Right lobe of liver (tissue), 6 donors: ENCODE measurements around the gene C1QTNF4. TPM values are rescaled to one million over a fixed set of nuclear protein-coding genes. Genes with fewer than 3 reads are reported as not detected.
"Not testable (repeated sequence)": the region's sequence is repeated elsewhere in the genome, so short reads cannot be mapped to it uniquely, and the experiment has no call there.

Experiments
- ATAC-seq, 4 donors: fragments of 200-7000 bp; cut with Tn5 transposase; one replicate each; pipeline ENCODE4 v1.9.1; 2020; ENCODE audit warnings: mild to moderate bottlenecking in 4 of 4, moderate library complexity in 4 of 4
- DNase-seq, 3 donors: peaks; one replicate each; pipeline ENCODE4 v3.0.0-alpha.2; 2020
- H3K27ac ChIP-seq, 3 donors: fragments of 200-600 bp; one replicate each; pipeline ENCODE4 v1.8.0; 2022
- H3K27me3 ChIP-seq, 2 donors: fragments of 200-600 bp; one replicate each; pipeline ENCODE4 v1.8.0; 2022
- H3K36me3 ChIP-seq, 4 donors: fragments of 200-600 bp; sonication (generic) in 1 of 4; one replicate each; pipeline versions ENCODE4 v1.5.1 to v1.8.0; 2017 to 2022; ENCODE audit warnings: control low read depth in 1 of 4
- H3K4me1 ChIP-seq, 4 donors: fragments of 200-600 bp; sonication (generic) in 1 of 4; one replicate each; pipeline versions ENCODE4 v1.5.1 to v1.8.0; 2017 to 2022; ENCODE audit warnings: control low read depth in 1 of 4
- H3K4me3 ChIP-seq, 3 donors: fragments of 200-600 bp; one replicate each; pipeline ENCODE4 v1.8.0; 2022
- H3K9me3 ChIP-seq, 4 donors: fragments of 200-600 bp; sonication (generic) in 1 of 4; one replicate each; pipeline versions ENCODE4 v1.5.1 to v1.8.0; 2017 to 2022; ENCODE audit warnings: control low read depth in 1 of 4
- POLR2A ChIP-seq: fragments of 450-650 bp; IDR thresholded peaks from one replicate; pipeline ENCODE4 v1.6.1; 2017; ENCODE audit warnings: antibody characterized with exemption, mild to moderate bottlenecking
- WGBS: methylation state at CpG from one replicate; pipeline ENCODE4 v1.1.6; 2018; ENCODE audit warnings: low coverage, low lambda C conversion rate; ENCODE audit not compliant: insufficient coverage; ENCODE audit errors: missing lambda C conversion rate; 5-methylcytosine and 5-hydroxymethylcytosine counted together
- intact Hi-C, 2 donors: fragments of 100-400 bp; cut with DNase I; formaldehyde crosslinking; loops; one replicate each; pipeline versions ENCODE4 v1.11.2 to v1.14.1; 2022
- total RNA-seq, 6 experiments: library from RNA; depleted of rRNA in 2 of 6; stranded (reverse); fragments of >200 nt in 2 of 6; fragmentation: NEBNext Ultra II Directional in 3 of 6; extraction: Animal tissue kit (Norgen Biotek cat#: 25700) in 3 of 6; gene quantifications; one replicate each; pipeline versions ENCODE4 v1.1.0 to v1.2.4, GENCODE V29; 2016 to 2023
- TF ChIP-seq, protein P1 (sequence below), 4 donors: fragments of 200-600 bp in 3 of 4; fragments of 450-650 bp in 1 of 4; IDR thresholded peaks; one replicate each; pipeline versions ENCODE4 v1.5.1 to v1.8.0; 2016 to 2022; ENCODE audit warnings: antibody characterized with exemption in 4 of 4, mild to moderate bottlenecking in 2 of 4
- donor health status: DM: no; HTN: yes; CAD: no.
- donor health status: DM: no; HTN: no; CAD: no.
- donor health status: DM: no; HTN: no; CAD: no.
- donor health status: DM: no; HTN: yes; CAD: no.
- donor health status: DM: no; HTN: yes; CAD: no.

C1QTNF4 gene
- total RNA-seq, 6 experiments from 2014 or later = 0.21 to 0.44 (median 0.26) TPM; not detected in 3

DNA sequence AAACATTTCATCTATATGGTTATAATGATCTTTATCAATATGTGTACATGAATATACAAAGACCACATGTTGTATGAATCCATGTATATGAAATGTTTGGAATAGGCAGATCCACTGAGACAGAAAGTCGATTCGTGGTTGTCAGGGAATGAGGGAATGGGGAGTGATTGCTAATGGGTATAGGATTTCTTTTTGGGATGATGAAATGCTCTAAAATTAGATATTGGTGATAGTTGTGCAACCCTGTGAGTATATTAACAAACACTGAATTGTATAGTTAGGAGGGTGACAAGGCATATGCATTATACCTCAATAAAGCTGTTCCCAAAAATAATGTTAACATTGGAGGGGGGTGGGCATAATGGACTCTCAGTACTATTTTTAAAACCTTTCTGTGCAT, 33.8 kb downstream of the C1QTNF4 start:
- WGBS = 65% methylated on average over 2 of the region's 2 CpGs
- TF ChIP-seq POLR2A = no peak
- TF ChIP-seq, protein P1, sequence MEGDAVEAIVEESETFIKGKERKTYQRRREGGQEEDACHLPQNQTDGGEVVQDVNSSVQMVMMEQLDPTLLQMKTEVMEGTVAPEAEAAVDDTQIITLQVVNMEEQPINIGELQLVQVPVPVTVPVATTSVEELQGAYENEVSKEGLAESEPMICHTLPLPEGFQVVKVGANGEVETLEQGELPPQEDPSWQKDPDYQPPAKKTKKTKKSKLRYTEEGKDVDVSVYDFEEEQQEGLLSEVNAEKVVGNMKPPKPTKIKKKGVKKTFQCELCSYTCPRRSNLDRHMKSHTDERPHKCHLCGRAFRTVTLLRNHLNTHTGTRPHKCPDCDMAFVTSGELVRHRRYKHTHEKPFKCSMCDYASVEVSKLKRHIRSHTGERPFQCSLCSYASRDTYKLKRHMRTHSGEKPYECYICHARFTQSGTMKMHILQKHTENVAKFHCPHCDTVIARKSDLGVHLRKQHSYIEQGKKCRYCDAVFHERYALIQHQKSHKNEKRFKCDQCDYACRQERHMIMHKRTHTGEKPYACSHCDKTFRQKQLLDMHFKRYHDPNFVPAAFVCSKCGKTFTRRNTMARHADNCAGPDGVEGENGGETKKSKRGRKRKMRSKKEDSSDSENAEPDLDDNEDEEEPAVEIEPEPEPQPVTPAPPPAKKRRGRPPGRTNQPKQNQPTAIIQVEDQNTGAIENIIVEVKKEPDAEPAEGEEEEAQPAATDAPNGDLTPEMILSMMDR (IDR thresholded peaks at IDR 0.05) = no peak
- Histone ChIP-seq H3K27ac (no peak overlapping the region), H3K4me3 (no peak overlapping the region), H3K4me1 (peaks cover 0 to 6% (median 0%) of the 10 kb centered on the region in 4 donors), H3K36me3 (no peaks in the 10 kb centered on the region), H3K27me3 (no peaks in the 10 kb centered on the region), H3K9me3 (no peaks in the 10 kb centered on the region)
- no peak for ATAC-seq
- DNase-seq = no peak
- intact Hi-C loops = no loop called here

DNA sequence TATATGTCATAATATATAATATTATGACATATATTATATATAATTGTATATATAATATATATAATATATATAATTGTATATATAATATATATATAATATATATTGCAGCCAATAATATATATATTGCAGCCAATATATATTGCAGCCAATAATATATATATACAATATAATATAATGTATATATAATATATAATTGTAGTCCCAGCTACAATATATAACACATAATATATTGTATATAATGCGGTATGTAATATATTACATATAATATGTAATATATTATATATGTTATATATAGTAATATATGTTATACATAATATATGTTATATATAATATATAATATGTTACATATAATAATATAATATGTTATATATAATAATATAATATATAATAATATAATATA, 35.5 kb downstream of the C1QTNF4 start:
- no peak for ATAC-seq
- H3K36me3 ChIP-seq = no peaks in the 10 kb centered on the region
- no peaks in the 10 kb centered on the region for H3K27me3 ChIP-seq
- no peak overlapping the region for H3K27ac ChIP-seq
- WGBS = 100% methylated on average over 1 of the region's 1 CpG
- TF ChIP-seq, protein P1 (IDR thresholded peaks at IDR 0.05) = no peak
- no peak for TF ChIP-seq POLR2A
- H3K9me3 ChIP-seq = no peaks in the 10 kb centered on the region
- intact Hi-C loops = no loop called here
- no peaks in the 10 kb centered on the region for H3K4me1 ChIP-seq
- H3K4me3 ChIP-seq = no peak overlapping the region
- no peak for DNase-seq

DNA sequence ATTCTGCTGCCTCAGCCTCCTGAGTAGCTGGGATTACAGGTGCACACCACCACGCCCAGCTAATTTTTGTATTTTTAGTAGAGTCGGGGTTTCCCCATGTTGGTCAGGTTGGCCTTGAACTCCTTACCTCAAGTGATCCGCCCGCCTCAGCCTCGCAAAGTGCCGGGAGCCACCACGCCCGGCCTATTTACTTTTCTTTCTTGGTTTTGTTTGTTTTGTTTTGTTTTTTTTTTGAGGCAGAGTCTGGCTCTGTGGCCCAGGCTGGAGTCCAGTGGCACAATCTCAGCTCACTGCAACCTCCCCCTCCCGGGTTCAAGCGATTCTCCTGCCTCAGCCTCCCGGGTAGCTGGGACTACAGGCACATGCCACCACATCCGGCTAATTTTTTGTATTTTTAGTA, 37.2 kb downstream of the C1QTNF4 start:
- DNase-seq, intact Hi-C loops, H3K27ac ChIP-seq, H3K4me1 ChIP-seq, ATAC-seq, H3K27me3 ChIP-seq, H3K36me3 ChIP-seq, H3K4me3 ChIP-seq, H3K9me3 ChIP-seq: not testable (repeated sequence)
- WGBS = 57% methylated on average over 12 of the region's 12 CpGs

DNA sequence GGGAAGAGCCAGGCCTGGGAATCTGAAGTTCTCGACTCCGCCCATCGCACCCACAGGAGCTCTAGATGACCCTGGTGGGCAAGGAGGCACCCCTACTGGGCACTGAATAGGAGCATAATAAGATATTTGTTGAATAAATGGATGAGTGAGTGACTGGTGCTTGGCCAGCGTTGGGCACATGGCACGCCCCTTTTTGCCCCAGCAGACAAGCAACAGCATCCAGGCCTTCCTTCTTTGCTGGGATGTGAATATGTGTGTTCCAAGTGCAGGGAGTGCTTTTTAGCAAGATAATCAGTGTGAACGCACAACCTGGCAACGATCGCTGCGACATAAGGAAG, 40.8 kb downstream of the C1QTNF4 start:
- H3K4me3 ChIP-seq = peak overlapping the region; percentile 71 to 93 (median 92)
- peak overlapping the region; percentile 93 to 95 (median 93) for H3K27ac ChIP-seq
- H3K27me3 ChIP-seq = no peaks in the 10 kb centered on the region
- intact Hi-C loops = no loop called here
- peak in 2 of 4 donors; percentile 5 to 9 for ATAC-seq
- H3K36me3 ChIP-seq = no peaks in the 10 kb centered on the region
- H3K9me3 ChIP-seq = no peaks in the 10 kb centered on the region
- TF ChIP-seq POLR2A = no peak
- TF ChIP-seq, protein P1 (IDR thresholded peaks at IDR 0.05) = no peak
- no peak for DNase-seq
- WGBS = 34% methylated on average over 7 of the region's 9 CpGs
- peaks cover 0 to 25% (median 11%) of the 10 kb centered on the region in 4 donors for H3K4me1 ChIP-seq

DNA sequence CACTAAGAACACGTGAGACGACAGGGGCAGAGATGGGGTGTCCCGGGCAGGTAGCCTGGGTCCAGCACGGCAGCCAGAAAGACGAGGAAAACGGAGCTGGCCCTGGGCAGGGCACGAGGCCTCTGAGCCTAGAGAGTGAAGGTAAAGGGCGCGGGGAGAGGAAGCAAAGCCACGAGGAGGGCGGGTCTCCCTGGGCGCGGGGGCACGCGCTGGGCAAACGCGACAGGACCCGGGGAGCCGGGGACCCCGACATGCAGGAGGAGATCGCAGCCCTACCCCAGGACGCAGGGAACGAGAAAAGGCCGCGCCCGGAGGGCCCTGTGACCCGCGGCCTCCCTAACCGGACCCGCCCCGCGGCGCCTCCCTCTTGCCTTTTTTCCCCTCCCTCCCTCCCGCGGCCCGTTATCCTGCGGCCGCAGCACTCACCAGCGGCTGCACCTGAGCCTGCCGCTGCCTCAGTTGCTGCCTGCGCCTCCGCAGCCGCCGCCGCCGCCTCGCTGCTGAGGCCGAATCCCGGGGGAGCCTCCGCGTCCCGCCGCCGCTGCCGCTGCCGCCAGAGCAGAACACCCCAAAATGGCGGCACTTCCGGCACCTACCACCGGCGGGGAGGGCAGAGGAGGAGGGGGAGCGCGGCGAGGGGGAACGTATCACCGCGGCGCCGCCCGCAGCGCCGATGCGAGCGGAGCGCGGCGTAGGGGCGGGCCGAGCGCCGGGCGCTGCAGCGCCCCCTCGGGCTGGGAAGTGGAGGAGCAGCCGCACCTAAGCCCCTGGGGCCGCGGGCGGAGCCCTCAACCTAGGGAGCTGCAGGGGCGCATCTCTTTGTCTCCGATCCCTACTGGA, 41.4 kb downstream of the C1QTNF4 start, which contains the start of gene CELF1:
Gene CELF1 (minus strand): TSS at position 567 of the 840 bp plus-strand sequence. CDS start 53,609 bp downstream, outside the sequence.
- H3K9me3 ChIP-seq = no peaks in the 10 kb centered on the region
- H3K4me1 ChIP-seq = peaks cover 0 to 31% (median 14%) of the 10 kb centered on the region in 4 donors
- TF ChIP-seq, protein P1 (IDR thresholded peaks at IDR 0.05) = peak; percentile 95 to 97 (median 96)
- TF ChIP-seq POLR2A = peak; percentile 51
- DNase-seq = peak; percentile 93 to 95 (median 94)
- peak within 1 kb of the TSS; percentile 93 to 95 (median 93) for H3K27ac ChIP-seq
- intact Hi-C loops = no loop called here
- WGBS = 1% methylated on average over 20 of the region's 89 CpGs
- no peaks in the 10 kb centered on the region for H3K36me3 ChIP-seq
- no peaks in the 10 kb centered on the region for H3K27me3 ChIP-seq
- peak within 1 kb of the TSS; percentile 71 to 93 (median 92) for H3K4me3 ChIP-seq
- ATAC-seq = peak; percentile 89 to 98 (median 92)
